NB4 (cell line): Measurements from ENCODE around the gene SLC7A6.
A peak's percentile ranks its signal among the peaks of the same experiment; 100 is the strongest.

ENCODE experiments used
- DNase-seq: peaks from one replicate; pipeline ENCODE4 v3.0.0; 2010; ENCODE audit warnings: low read depth
- H3K4me3 ChIP-seq: one replicate; pipeline ENCODE4 v1.5.1; 2011; ENCODE audit warnings: mild to moderate bottlenecking, low read depth, low read length, moderate library complexity
- CTCF ChIP-seq: IDR thresholded peaks from one replicate; pipeline ENCODE4 v1.5.1; 2012; ENCODE audit warnings: low read depth, low read length
- MAX ChIP-seq: IDR thresholded peaks from 2 replicates; pipeline ENCODE4 v1.6.1; 2011; ENCODE audit warnings: low read depth, low read length
- MYC ChIP-seq: IDR thresholded peaks from 2 replicates; pipeline ENCODE4 v1.6.1; 2011; ENCODE audit warnings: low read depth, low read length
- POLR2A ChIP-seq: IDR thresholded peaks from 2 replicates; pipeline ENCODE4 v1.6.1; 2011; ENCODE audit warnings: mild to moderate bottlenecking; ENCODE audit not compliant: insufficient read length; ENCODE audit errors: extremely low read depth

SLC7A6 gene

GRCh38 chr16:68275611-68276191 lies 11.4 kb downstream of the SLC7A6 start:
- DNase-seq = peak; percentile 64
- H3K4me3 ChIP-seq = no peak overlapping the region
- no peak for TF ChIP-seq CTCF
- no peak for TF ChIP-seq POLR2A
- no peak for TF ChIP-seq MYC
- TF ChIP-seq MAX = no peak

- H3K4me3 ChIP-seq = no peak overlapping the region
- TF ChIP-seq POLR2A (no peak), MAX (no peak), MYC (no peak), CTCF (no peak)
- no peak for DNase-seq
Observed at GRCh38 chr16:68276223-68276622, 11.9 kb downstream of the SLC7A6 start.

- DNase-seq = no peak
- no peak for TF ChIP-seq POLR2A
- no peak for TF ChIP-seq CTCF
- TF ChIP-seq MYC = no peak
- no peak for TF ChIP-seq MAX
- H3K4me3 ChIP-seq = no peak overlapping the region
Observed at GRCh38 chr16:68279726-68280558, 15.6 kb downstream of the SLC7A6 start.

GRCh38 chr16:68281368-68282063 lies 17.2 kb downstream of the SLC7A6 start:
- TF ChIP-seq POLR2A = no peak
- TF ChIP-seq MAX = no peak
- TF ChIP-seq CTCF = no peak
- no peak for TF ChIP-seq MYC
- H3K4me3 ChIP-seq = no peak overlapping the region
- no peak for DNase-seq

GRCh38 chr16:68282064-68282452 lies 17.7 kb downstream of the SLC7A6 start:
- H3K4me3 ChIP-seq = no peak overlapping the region
- no peak for DNase-seq
- TF ChIP-seq MAX = no peak
- TF ChIP-seq MYC = no peak
- TF ChIP-seq POLR2A = no peak
- TF ChIP-seq CTCF = no peak
